ENCODE measurements around the gene BNC2.

DNA sequence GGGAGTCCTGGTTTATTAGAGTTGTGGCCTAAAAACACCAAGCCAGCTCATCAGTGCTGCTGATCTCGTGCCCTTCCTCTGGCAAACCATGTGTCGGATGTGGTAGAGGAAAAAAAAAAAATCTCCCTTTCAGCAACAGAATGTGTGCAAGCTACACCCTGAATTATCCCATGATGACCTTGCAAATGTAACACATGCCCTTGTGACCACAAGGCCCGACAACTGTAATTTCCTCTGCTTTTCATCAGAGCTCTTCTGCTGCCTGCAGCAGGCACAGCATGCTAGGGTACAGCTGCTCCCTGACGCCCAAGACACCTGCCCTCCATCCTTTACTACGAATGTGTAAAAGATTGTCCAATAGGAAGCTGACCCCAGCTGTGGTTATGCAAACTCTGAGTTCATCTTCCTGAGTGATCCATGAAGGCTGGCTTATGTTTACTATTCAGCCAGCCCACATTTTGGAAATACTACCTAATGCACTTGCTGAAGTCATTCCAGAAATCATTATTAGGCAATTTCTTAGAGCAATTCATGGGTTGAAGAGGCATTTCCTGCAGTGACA lies 14.6 kb upstream of the BNC2 start:
- TF ChIP-seq GLI2 (tag by site-specific recombination; IDR thresholded peaks at IDR 0.05; ENCODE audit: borderline replicate concordance, low read depth), result no peak
- TF ChIP-seq CTCF (tag by site-specific recombination; IDR thresholded peaks at IDR 0.05), result no peak
- TF ChIP-seq ZBTB8A (tag by site-specific recombination; IDR thresholded peaks at IDR 0.05), result no peak
- TF ChIP-seq ZNF221 (tag by site-specific recombination; IDR thresholded peaks at IDR 0.05; ENCODE audit: borderline replicate concordance), result no peak
- TF ChIP-seq ZBTB1 (tag by site-specific recombination; IDR thresholded peaks at IDR 0.05), result no peak
- no peak for TF ChIP-seq ZNF174 (tag by site-specific recombination; IDR thresholded peaks at IDR 0.05)
- TF ChIP-seq ZNF549 (tag by site-specific recombination; IDR thresholded peaks at IDR 0.05), result no peak
- TF ChIP-seq ZNF354C (tag by site-specific recombination; IDR thresholded peaks at IDR 0.05; ENCODE audit: borderline replicate concordance, low read depth), result no peak
- TF ChIP-seq ZNF776 (tag by site-specific recombination; IDR thresholded peaks at IDR 0.05; ENCODE audit: borderline replicate concordance), result no peak
- TF ChIP-seq ZNF211 (tag by site-specific recombination; IDR thresholded peaks at IDR 0.05; ENCODE audit: low read depth), result no peak
- no peak for TF ChIP-seq ZNF391 (tag by site-specific recombination; IDR thresholded peaks at IDR 0.05; ENCODE audit: borderline replicate concordance, low read depth)
- TF ChIP-seq ZBTB17 (tag by site-specific recombination; IDR thresholded peaks at IDR 0.05), result no peak

All from HEK293 (cell line).